MM.1S (cell line): ENCODE results near the gene FBXO8.

Source experiments
- EZH2 ChIP-seq: fragments of 300-600 bp; sonication (generic); optimal IDR thresholded peaks from 2 replicates; pipeline ENCODE3; 2017; ENCODE audit warnings: low read depth, mild to moderate bottlenecking, antibody characterized with exemption, low read length, mixed read lengths
- EZH2phosphoT487 ChIP-seq: fragments of 300-600 bp; sonication (generic); IDR thresholded peaks from 2 replicates; pipeline ENCODE4 v1.6.1; 2018; ENCODE audit warnings: antibody characterized with exemption, low read length
- TF ChIP-seq, protein P1 (sequence below): fragments of 300-600 bp; sonication (generic); IDR thresholded peaks from 2 replicates; pipeline ENCODE4 v1.5.1; 2016; ENCODE audit warnings: antibody characterized with exemption, low read length, mixed read lengths

DNA sequence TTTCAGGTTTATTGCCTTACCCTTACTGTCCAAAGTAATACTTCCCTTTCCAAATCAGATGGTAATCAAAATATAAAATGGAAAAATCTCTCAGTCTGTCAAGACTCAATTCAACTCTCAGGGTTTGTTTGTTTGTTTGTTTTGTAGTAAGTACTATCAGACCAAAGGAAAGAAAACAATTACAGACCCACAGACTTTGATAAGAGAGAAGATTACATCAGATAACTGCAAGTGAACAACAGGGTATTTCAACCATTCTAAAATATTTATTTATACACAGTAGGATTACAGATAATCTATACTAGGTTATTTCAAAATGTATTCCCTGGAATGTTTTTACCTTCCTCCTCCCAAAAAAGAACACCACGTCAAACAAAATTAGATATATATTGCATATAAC lies 28.9 kb downstream of the FBXO8 start:
- TF ChIP-seq, protein P1, sequence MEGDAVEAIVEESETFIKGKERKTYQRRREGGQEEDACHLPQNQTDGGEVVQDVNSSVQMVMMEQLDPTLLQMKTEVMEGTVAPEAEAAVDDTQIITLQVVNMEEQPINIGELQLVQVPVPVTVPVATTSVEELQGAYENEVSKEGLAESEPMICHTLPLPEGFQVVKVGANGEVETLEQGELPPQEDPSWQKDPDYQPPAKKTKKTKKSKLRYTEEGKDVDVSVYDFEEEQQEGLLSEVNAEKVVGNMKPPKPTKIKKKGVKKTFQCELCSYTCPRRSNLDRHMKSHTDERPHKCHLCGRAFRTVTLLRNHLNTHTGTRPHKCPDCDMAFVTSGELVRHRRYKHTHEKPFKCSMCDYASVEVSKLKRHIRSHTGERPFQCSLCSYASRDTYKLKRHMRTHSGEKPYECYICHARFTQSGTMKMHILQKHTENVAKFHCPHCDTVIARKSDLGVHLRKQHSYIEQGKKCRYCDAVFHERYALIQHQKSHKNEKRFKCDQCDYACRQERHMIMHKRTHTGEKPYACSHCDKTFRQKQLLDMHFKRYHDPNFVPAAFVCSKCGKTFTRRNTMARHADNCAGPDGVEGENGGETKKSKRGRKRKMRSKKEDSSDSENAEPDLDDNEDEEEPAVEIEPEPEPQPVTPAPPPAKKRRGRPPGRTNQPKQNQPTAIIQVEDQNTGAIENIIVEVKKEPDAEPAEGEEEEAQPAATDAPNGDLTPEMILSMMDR, result no peak
- TF ChIP-seq EZH2, result no peak
- no peak for TF ChIP-seq EZH2phosphoT487
